GM12878 (cell line): Measurements from ENCODE around the gene ZFP14. TPM values are rescaled to one million over a fixed set of nuclear protein-coding genes. Genes with fewer than 3 reads are reported as not detected.
"Not testable (repeated sequence)": the region's sequence is repeated elsewhere in the genome, so short reads cannot be mapped to it uniquely, and the experiment has no call there.

Experiments
- ATAC-seq: fragments of 200-7000 bp; cut with Tn5 transposase; 3 replicates; pipeline ENCODE4 v1.9.1; 2020; ENCODE audit warnings: mild to moderate bottlenecking, moderate library complexity
- BruUV-seq: library from RNA; stranded (reverse); fragments of 400-500 nt; replicated peaks from 2 replicates; lab custom pipeline; 2021; lab: Mats Ljungman, UMichigan
- CTCF ChIA-PET: fragments of 300-600 bp; sonication (Branson Sonifier 250); formaldehyde crosslinking; extraction: SDS; loops from one replicate; lab custom pipeline; 2021; ENCODE audit warnings: inconsistent platforms; lab: Yijun Ruan, JAX
- POLR2A ChIA-PET: fragments of 350-600 bp; formaldehyde crosslinking; extraction: SDS; loops from one replicate; lab custom pipeline; 2021; ENCODE audit warnings: inconsistent platforms; lab: Charles Lee
- RAD21 ChIA-PET: fragments of 300-600 bp; sonication (Branson Sonifier 250); formaldehyde crosslinking; loops from one replicate; lab custom pipeline; 2023; ENCODE audit warnings: antibody characterized with exemption; ENCODE audit not compliant: unreplicated experiment; lab: Charles Lee
- SMC1A ChIA-PET: fragments of 300-600 bp; sonication (Branson Sonifier 250); formaldehyde crosslinking; loops from one replicate; lab custom pipeline; 2023; ENCODE audit not compliant: unreplicated experiment, uncharacterized antibody; lab: Charles Lee
- DNase-seq: peaks from one replicate; pipeline ENCODE4 v3.0.0-alpha.2; 2011; ENCODE audit warnings: low read depth, low spot score
- FAIRE-seq: peaks from 3 replicates; lab custom pipeline; 2011; peaks lifted over from hg19 to GRCh38; lab: Jason Lieb, UNC
- H2AFZ ChIP-seq: 2 replicates; pipeline ENCODE4 v1.6.0; 2011; ENCODE audit warnings: low read depth, low read length, control low read depth; ENCODE audit not compliant: control insufficient read depth
- H3K27ac ChIP-seq: 2 replicates; pipeline ENCODE4 v1.5.1; 2011; ENCODE audit warnings: control low read depth; ENCODE audit not compliant: control insufficient read depth, insufficient read depth
- H3K27me3 ChIP-seq, 2 experiments: replicated peaks in 1 of 2; 2 replicates each; pipeline versions ENCODE4 v1.6.0 to v1.6.1; 2011; ENCODE audit warnings: low read length in 1 of 2; ENCODE audit not compliant: control insufficient read depth in 2 of 2, insufficient read depth in 2 of 2
- H3K36me3 ChIP-seq, 2 experiments: 2 replicates each; pipeline ENCODE4 v1.5.1; 2011; ENCODE audit warnings: low read length in 1 of 2; ENCODE audit not compliant: control insufficient read depth in 2 of 2, insufficient read depth in 2 of 2
- H3K4me1 ChIP-seq: 2 replicates; pipeline ENCODE4 v1.6.1; 2011; ENCODE audit warnings: mild to moderate bottlenecking, low read length, moderate library complexity, mixed read lengths; ENCODE audit not compliant: control insufficient read depth, insufficient read depth
- H3K4me2 ChIP-seq: 2 replicates; pipeline ENCODE4 v1.6.0; 2011; ENCODE audit warnings: control low read depth; ENCODE audit not compliant: control insufficient read depth, insufficient read depth
- H3K4me3 ChIP-seq: fragments of 200-600 bp; sonication (generic); 2 replicates; pipeline ENCODE4 v1.5.1; 2016
- H3K79me2 ChIP-seq: 2 replicates; pipeline ENCODE4 v1.6.0; 2011; ENCODE audit warnings: low read length; ENCODE audit not compliant: control insufficient read depth, insufficient read depth
- H3K9ac ChIP-seq: 2 replicates; pipeline ENCODE4 v1.8.0; 2011; ENCODE audit warnings: low read length, control low read depth, mixed read lengths; ENCODE audit not compliant: control insufficient read depth, insufficient read depth
- H3K9me3 ChIP-seq: replicated peaks from 3 replicates; pipeline ENCODE4 v1.5.1; 2011; ENCODE audit warnings: mild to moderate bottlenecking, low read length; ENCODE audit not compliant: control insufficient read depth, insufficient read depth
- H4K20me1 ChIP-seq: 2 replicates; pipeline ENCODE4 v1.6.0; 2011; ENCODE audit not compliant: control insufficient read depth, insufficient read depth
- WGBS: methylation state at CpG from one replicate; pipeline ENCODE4 v1.1.6; 2016; ENCODE audit warnings: low lambda C conversion rate; ENCODE audit not compliant: insufficient replicate concordance, insufficient coverage; ENCODE audit errors: missing lambda C conversion rate; 5-methylcytosine and 5-hydroxymethylcytosine counted together
- in situ Hi-C: fragments of 300-500 bp; cut with MboI; formaldehyde crosslinking; loops from 9 replicates; pipeline ENCODE4 v1.14.3; 2018; ENCODE audit warnings: mixed read lengths
- intact Hi-C: fragments of 100-400 bp; cut with micrococcal nuclease; formaldehyde crosslinking; loops from one replicate; pipeline ENCODE4 v1.14.2; 2022; ENCODE audit not compliant: unreplicated experiment
- polyA plus RNA-seq, 11 experiments: library from polyadenylated mRNA; depleted of rRNA in 4 of 11; unstranded in 6 of 11; stranded (reverse) in 5 of 11; fragments of >200 nt; fragmentation: Nextera tagmentation in 4 of 11; fragmentation: Illumina TruSeq in 1 of 11; extraction: Ambion mirVana in 4 of 11; extraction: Trizol in 1 of 11; gene quantifications; 1 replicate in 1 of 11; 2 replicates in 10 of 11; pipeline versions ENCODE4 v1.2.1 to v1.2.3, GENCODE V29; 2011 to 2016; ENCODE audit warnings: inconsistent platforms in 2 of 11, missing spikeins in 2 of 11, low read depth in 1 of 11
- total RNA-seq, 4 experiments: library from RNA; depleted of rRNA in 3 of 4; stranded (reverse); fragments of >200 nt in 3 of 4; fragmentation: Illumina TruSeq in 1 of 4; extraction: Trizol in 1 of 4; gene quantifications; 2 replicates each; pipeline versions ENCODE4 v1.2.1 to v1.2.3, GENCODE V29; 2013 to 2021

The ZFP14 gene
- total and polyA plus RNA-seq, 10 of the 15 experiments (the other 5 are each of a cell fraction or from before 2014, with no cell fraction given) = 0.61 to 2.6 (median 0.83) TPM

- intact Hi-C loops, RAD21 ChIA-PET, H3K9me3 ChIP-seq, H3K9ac ChIP-seq, ATAC-seq, SMC1A ChIA-PET, H3K4me3 ChIP-seq, H3K27ac ChIP-seq, H4K20me1 ChIP-seq, H3K4me1 ChIP-seq, H3K4me2 ChIP-seq, in situ Hi-C loops, H3K79me2 ChIP-seq, POLR2A ChIA-PET, FAIRE-seq, CTCF ChIA-PET, H3K36me3 ChIP-seq, H2AFZ ChIP-seq, H3K27me3 ChIP-seq, DNase-seq, BruUV-seq: not testable (repeated sequence)
- no CpG with 5 or more reads among the region's 30 CpGs for WGBS
Observed at GRCh38 chr19:36292317-36292716, 86.7 kb downstream of the ZFP14 start.

Other genes starting within 250 kb of the ZFP14 start
Only the 7 nearest of the 9 such genes appear.
- 1.7 and 1.8 TPM in 2 replicates for gene ZNF565, start 164.5 kb downstream of the ZFP14 start, total RNA-seq (2014; rRNA removed)
- 2.0 and 2.2 TPM in 2 replicates for gene ZNF565, start 164.5 kb downstream of the ZFP14 start, total RNA-seq (2014; rRNA removed; fragmentation: Illumina TruSeq; extraction: Trizol)
- gene ZNF565, start 164.5 kb downstream of the ZFP14 start, total RNA-seq (2021) = 1.7 and 1.9 TPM in 2 replicates
- gene ZNF565, start 164.5 kb downstream of the ZFP14 start, polyA plus RNA-seq (2011; rRNA removed) = 2.2 and 2.5 TPM in 2 replicates
- 1.9 and 2.0 TPM in 2 replicates for gene ZNF565, start 164.5 kb downstream of the ZFP14 start, polyA plus RNA-seq (2014; fragmentation: Illumina TruSeq; extraction: Trizol)
- 1 to 10 TPM in 1 of 2 experiments, under 1 TPM in 1; 0.72 to 1.8 TPM for gene ZNF565, start 164.5 kb downstream of the ZFP14 start, polyA plus RNA-seq (2014; fragmentation: Nextera tagmentation; extraction: Ambion mirVana)
- gene ZNF565, start 164.5 kb downstream of the ZFP14 start, polyA plus RNA-seq (2014; rRNA removed) = 0.86 and 0.93 TPM in 2 replicates
- 1 to 10 TPM; 1.4 to 2.0 TPM for gene ZNF565, start 164.5 kb downstream of the ZFP14 start, polyA plus RNA-seq (2016; fragmentation: Nextera tagmentation; extraction: Ambion mirVana)
- 63.5 and 73.6 TPM in 2 replicates for gene ZNF146, start 164.1 kb downstream of the ZFP14 start, total RNA-seq (2014; rRNA removed)
- 110 and 112 TPM in 2 replicates for gene ZNF146, start 164.1 kb downstream of the ZFP14 start, total RNA-seq (2014; rRNA removed; fragmentation: Illumina TruSeq; extraction: Trizol)
- gene ZNF146, start 164.1 kb downstream of the ZFP14 start, total RNA-seq (2021) = 60.4 and 61.0 TPM in 2 replicates
- gene ZNF146, start 164.1 kb downstream of the ZFP14 start, polyA plus RNA-seq (2011; rRNA removed) = 80.3 and 128 TPM in 2 replicates
- gene ZNF146, start 164.1 kb downstream of the ZFP14 start, polyA plus RNA-seq (2014; fragmentation: Illumina TruSeq; extraction: Trizol) = 115 and 152 TPM in 2 replicates
- 10 to 100 TPM; 20.0 to 37.8 TPM for gene ZNF146, start 164.1 kb downstream of the ZFP14 start, polyA plus RNA-seq (2014; fragmentation: Nextera tagmentation; extraction: Ambion mirVana)
- 47.8 and 52.6 TPM in 2 replicates for gene ZNF146, start 164.1 kb downstream of the ZFP14 start, polyA plus RNA-seq (2014; rRNA removed)
- 10 to 100 TPM; 79.0 to 83.0 TPM for gene ZNF146, start 164.1 kb downstream of the ZFP14 start, polyA plus RNA-seq (2016; fragmentation: Nextera tagmentation; extraction: Ambion mirVana)
- 2.5 and 2.9 TPM in 2 replicates for gene ZFP82, start 39.4 kb upstream of the ZFP14 start, total RNA-seq (2014; rRNA removed)
- gene ZFP82, start 39.4 kb upstream of the ZFP14 start, total RNA-seq (2014; rRNA removed; fragmentation: Illumina TruSeq; extraction: Trizol) = 3.1 and 3.4 TPM in 2 replicates
- 2.0 and 2.6 TPM in 2 replicates for gene ZFP82, start 39.4 kb upstream of the ZFP14 start, total RNA-seq (2021)
- 5.4 and 9.1 TPM in 2 replicates for gene ZFP82, start 39.4 kb upstream of the ZFP14 start, polyA plus RNA-seq (2011; rRNA removed)
- gene ZFP82, start 39.4 kb upstream of the ZFP14 start, polyA plus RNA-seq (2014; fragmentation: Illumina TruSeq; extraction: Trizol) = 2.1 and 2.2 TPM in 2 replicates
- 1 to 10 TPM; 2.0 to 2.2 TPM for gene ZFP82, start 39.4 kb upstream of the ZFP14 start, polyA plus RNA-seq (2014; fragmentation: Nextera tagmentation; extraction: Ambion mirVana)
- gene ZFP82, start 39.4 kb upstream of the ZFP14 start, polyA plus RNA-seq (2014; rRNA removed) = 1.2 and 2.0 TPM in 2 replicates
- gene ZFP82, start 39.4 kb upstream of the ZFP14 start, polyA plus RNA-seq (2016; fragmentation: Nextera tagmentation; extraction: Ambion mirVana) = 1 to 10 TPM; 4.1 to 4.8 TPM
- 3.3 and 5.3 TPM in 2 replicates for gene ZNF566, start 110.4 kb upstream of the ZFP14 start, total RNA-seq (2014; rRNA removed)
- gene ZNF566, start 110.4 kb upstream of the ZFP14 start, total RNA-seq (2014; rRNA removed; fragmentation: Illumina TruSeq; extraction: Trizol) = 4.7 and 5.2 TPM in 2 replicates
- 5.3 and 5.8 TPM in 2 replicates for gene ZNF566, start 110.4 kb upstream of the ZFP14 start, total RNA-seq (2021)
- gene ZNF566, start 110.4 kb upstream of the ZFP14 start, polyA plus RNA-seq (2011; rRNA removed) = 4.2 and 7.3 TPM in 2 replicates
- 2.6 and 7.0 TPM in 2 replicates for gene ZNF566, start 110.4 kb upstream of the ZFP14 start, polyA plus RNA-seq (2014; fragmentation: Illumina TruSeq; extraction: Trizol)
- 1 to 10 TPM; 2.5 to 4.0 TPM for gene ZNF566, start 110.4 kb upstream of the ZFP14 start, polyA plus RNA-seq (2014; fragmentation: Nextera tagmentation; extraction: Ambion mirVana)
- 3.6 and 4.3 TPM in 2 replicates for gene ZNF566, start 110.4 kb upstream of the ZFP14 start, polyA plus RNA-seq (2014; rRNA removed)
- gene ZNF566, start 110.4 kb upstream of the ZFP14 start, polyA plus RNA-seq (2016; fragmentation: Nextera tagmentation; extraction: Ambion mirVana) = 1 to 10 TPM; 3.5 to 3.8 TPM
- 7.2 and 7.4 TPM in 2 replicates for gene ZNF260, start 149.1 kb upstream of the ZFP14 start, total RNA-seq (2014; rRNA removed)
- gene ZNF260, start 149.1 kb upstream of the ZFP14 start, total RNA-seq (2014; rRNA removed; fragmentation: Illumina TruSeq; extraction: Trizol) = 9.7 and 9.9 TPM in 2 replicates
- gene ZNF260, start 149.1 kb upstream of the ZFP14 start, total RNA-seq (2021) = 4.3 and 5.2 TPM in 2 replicates
- gene ZNF260, start 149.1 kb upstream of the ZFP14 start, polyA plus RNA-seq (2011; rRNA removed) = 9.5 and 18.7 TPM in 2 replicates
- 6.9 and 8.7 TPM in 2 replicates for gene ZNF260, start 149.1 kb upstream of the ZFP14 start, polyA plus RNA-seq (2014; fragmentation: Illumina TruSeq; extraction: Trizol)
- gene ZNF260, start 149.1 kb upstream of the ZFP14 start, polyA plus RNA-seq (2014; fragmentation: Nextera tagmentation; extraction: Ambion mirVana) = 1 to 10 TPM; 1.9 to 3.5 TPM
- gene ZNF260, start 149.1 kb upstream of the ZFP14 start, polyA plus RNA-seq (2014; rRNA removed) = 3.9 and 4.4 TPM in 2 replicates
- gene ZNF260, start 149.1 kb upstream of the ZFP14 start, polyA plus RNA-seq (2016; fragmentation: Nextera tagmentation; extraction: Ambion mirVana) = 1 to 10 TPM; 8.3 to 9.3 TPM
- 5.8 and 6.1 TPM in 2 replicates for gene ZNF529, start 194.1 kb upstream of the ZFP14 start, total RNA-seq (2014; rRNA removed)
- 5.3 and 5.4 TPM in 2 replicates for gene ZNF529, start 194.1 kb upstream of the ZFP14 start, total RNA-seq (2014; rRNA removed; fragmentation: Illumina TruSeq; extraction: Trizol)
- gene ZNF529, start 194.1 kb upstream of the ZFP14 start, total RNA-seq (2021) = 5.4 and 6.9 TPM in 2 replicates
- 12.5 and 19.6 TPM in 2 replicates for gene ZNF529, start 194.1 kb upstream of the ZFP14 start, polyA plus RNA-seq (2011; rRNA removed)
- gene ZNF529, start 194.1 kb upstream of the ZFP14 start, polyA plus RNA-seq (2014; fragmentation: Illumina TruSeq; extraction: Trizol) = 4.6 and 6.6 TPM in 2 replicates
- gene ZNF529, start 194.1 kb upstream of the ZFP14 start, polyA plus RNA-seq (2014; fragmentation: Nextera tagmentation; extraction: Ambion mirVana) = 1 to 10 TPM; 1.8 to 2.7 TPM
- 3.8 and 4.5 TPM in 2 replicates for gene ZNF529, start 194.1 kb upstream of the ZFP14 start, polyA plus RNA-seq (2014; rRNA removed)
- 1 to 10 TPM; 2.4 TPM for gene ZNF529, start 194.1 kb upstream of the ZFP14 start, polyA plus RNA-seq (2016; fragmentation: Nextera tagmentation; extraction: Ambion mirVana)
- 0.16 and 0.45 TPM in 2 replicates for gene ZNF382, start 226.1 kb upstream of the ZFP14 start, total RNA-seq (2014; rRNA removed)
- gene ZNF382, start 226.1 kb upstream of the ZFP14 start, total RNA-seq (2014; rRNA removed; fragmentation: Illumina TruSeq; extraction: Trizol) = 0.69 and 0.72 TPM in 2 replicates
- gene ZNF382, start 226.1 kb upstream of the ZFP14 start, total RNA-seq (2021) = 0.45 and 0.62 TPM in 2 replicates
- 0.60 and 0.86 TPM in 2 replicates for gene ZNF382, start 226.1 kb upstream of the ZFP14 start, polyA plus RNA-seq (2011; rRNA removed)
- gene ZNF382, start 226.1 kb upstream of the ZFP14 start, polyA plus RNA-seq (2014; fragmentation: Illumina TruSeq; extraction: Trizol) = 0.14 and 0.37 TPM in 2 replicates
- under 1 TPM; 0.02 to 0.61 TPM for gene ZNF382, start 226.1 kb upstream of the ZFP14 start, polyA plus RNA-seq (2014; fragmentation: Nextera tagmentation; extraction: Ambion mirVana)
- 0.13 and 0.24 TPM in 2 replicates for gene ZNF382, start 226.1 kb upstream of the ZFP14 start, polyA plus RNA-seq (2014; rRNA removed)
- under 1 TPM; 0.51 to 0.74 TPM for gene ZNF382, start 226.1 kb upstream of the ZFP14 start, polyA plus RNA-seq (2016; fragmentation: Nextera tagmentation; extraction: Ambion mirVana)